ENCODE results near the gene SYDE2.
"Not testable (repeated sequence)": the region's sequence is repeated elsewhere in the genome, so short reads cannot be mapped to it uniquely, and the experiment has no call there.

SYDE2 gene

GRCh38 chr1:85208488-85208887, 7.7 kb upstream of the SYDE2 start:
- DNase-seq (ENCODE audit: low read depth): no peak

GRCh38 chr1:85203573-85204171, 2.9 kb upstream of the SYDE2 start:
- no peak for DNase-seq (ENCODE audit: low read depth)

GRCh38 chr1:85202864-85203255, 2.0 kb upstream of the SYDE2 start:
- DNase-seq (ENCODE audit: low read depth): no peak

GRCh38 chr1:85202092-85202863, 1.5 kb upstream of the SYDE2 start:
- DNase-seq (ENCODE audit: low read depth): no peak

- peak; percentile 45 for DNase-seq (ENCODE audit: low read depth)
Observed at GRCh38 chr1:85201340-85202091, 700 bp upstream of the SYDE2 start.

GRCh38 chr1:85199667-85200462, 951 bp downstream of the SYDE2 start:
- no peak for DNase-seq (ENCODE audit: low read depth)

GRCh38 chr1:85198864-85199263, 2.0 kb downstream of the SYDE2 start:
- no peak for DNase-seq (ENCODE audit: low read depth)

- DNase-seq (ENCODE audit: low read depth): no peak
Observed at GRCh38 chr1:85196358-85196757, 4.5 kb downstream of the SYDE2 start.

GRCh38 chr1:85195703-85196102, 5.1 kb downstream of the SYDE2 start:
- DNase-seq (ENCODE audit: low read depth): no peak

GRCh38 chr1:85192129-85192528, 8.7 kb downstream of the SYDE2 start:
- DNase-seq (ENCODE audit: low read depth): not testable (repeated sequence)

GRCh38 chr1:85189120-85189519, 11.7 kb downstream of the SYDE2 start:
- DNase-seq (ENCODE audit: low read depth): no peak

- no peak for DNase-seq (ENCODE audit: low read depth)
Observed at GRCh38 chr1:85188530-85188929, 12.3 kb downstream of the SYDE2 start.

GRCh38 chr1:85187021-85187420, 13.8 kb downstream of the SYDE2 start:
- not testable (repeated sequence) for DNase-seq (ENCODE audit: low read depth)

- no peak for DNase-seq (ENCODE audit: low read depth)
Observed at GRCh38 chr1:85184245-85184644, 16.6 kb downstream of the SYDE2 start.

- DNase-seq (ENCODE audit: low read depth): no peak
Observed at GRCh38 chr1:85182700-85183099, 18.1 kb downstream of the SYDE2 start.

GRCh38 chr1:85180869-85181268, 19.9 kb downstream of the SYDE2 start:
- no peak for DNase-seq (ENCODE audit: low read depth)

GRCh38 chr1:85179522-85179921, 21.3 kb downstream of the SYDE2 start:
- DNase-seq (ENCODE audit: low read depth): no peak

- no peak for DNase-seq (ENCODE audit: low read depth)
Observed at GRCh38 chr1:85178396-85178795, 22.4 kb downstream of the SYDE2 start.

- no peak for DNase-seq (ENCODE audit: low read depth)
Observed at GRCh38 chr1:85174503-85174902, 26.3 kb downstream of the SYDE2 start.

GRCh38 chr1:85172684-85173337, 28.0 kb downstream of the SYDE2 start:
- DNase-seq (ENCODE audit: low read depth): no peak

GRCh38 chr1:85171721-85172120, 29.1 kb downstream of the SYDE2 start:
- DNase-seq (ENCODE audit: low read depth): no peak

GRCh38 chr1:85168884-85169283, 31.9 kb downstream of the SYDE2 start:
- no peak for DNase-seq (ENCODE audit: low read depth)
